SK-N-SH treated with all-trans-retinoic acid at 6 μM for 48 hours (cell line): ENCODE data around the gene MYO15B.

Source experiments
- ATAC-seq: fragments of 200-7000 bp; cut with Tn5 transposase; 3 replicates; pipeline ENCODE4 v1.9.1; 2020; ENCODE audit warnings: mild to moderate bottlenecking, moderate library complexity
- ARNTL ChIP-seq: fragments of 450-650 bp; formaldehyde crosslinking; IDR thresholded peaks from 2 replicates; pipeline ENCODE4 v1.5.0; 2020; ENCODE audit warnings: low read depth, mild to moderate bottlenecking, moderate library complexity, borderline replicate concordance
- BACH2 ChIP-seq: fragments of 250-450 bp; sonication (Bioruptor Pico); IDR thresholded peaks from 2 replicates; pipeline ENCODE4 v1.9.0; 2021; ENCODE audit warnings: mild to moderate bottlenecking, borderline replicate concordance
- CREB5 ChIP-seq: fragments of 250-450 bp; sonication (Bioruptor Pico); IDR thresholded peaks from 2 replicates; pipeline ENCODE4 v1.5.1; 2020; ENCODE audit warnings: low read depth, mild to moderate bottlenecking, moderate library complexity
- CSDC2 ChIP-seq: fragments of 250-450 bp; sonication (Bioruptor Pico); IDR thresholded peaks from 2 replicates; pipeline ENCODE4 v1.5.0; 2020; ENCODE audit warnings: mild to moderate bottlenecking, moderate library complexity
- CSRNP3 ChIP-seq: fragments of 250-450 bp; sonication (Bioruptor Pico); IDR thresholded peaks from 2 replicates; pipeline ENCODE4 v1.5.1; 2021; ENCODE audit warnings: mild to moderate bottlenecking, moderate library complexity
- ESRRG ChIP-seq: fragments of 250-450 bp; sonication (Bioruptor Pico); IDR thresholded peaks from 2 replicates; pipeline ENCODE4 v1.6.1; 2021; ENCODE audit warnings: mild to moderate bottlenecking
- GLIS3 ChIP-seq: fragments of 250-450 bp; sonication (Bioruptor Pico); IDR thresholded peaks from 2 replicates; pipeline ENCODE4 v1.5.0; 2020; ENCODE audit warnings: mild to moderate bottlenecking, moderate library complexity
- ISL1 ChIP-seq: fragments of 250-450 bp; sonication (Bioruptor Pico); IDR thresholded peaks from 2 replicates; pipeline ENCODE4 v2.1.2; 2022; ENCODE audit warnings: mild to moderate bottlenecking, moderate library complexity
- OSR1 ChIP-seq: fragments of 250-450 bp; sonication (Bioruptor Pico); IDR thresholded peaks from 2 replicates; pipeline ENCODE4 v1.8.0; 2022; ENCODE audit warnings: moderate library complexity, mild to moderate bottlenecking, inconsistent platforms
- PATZ1 ChIP-seq: fragments of 250-450 bp; sonication (Bioruptor Pico); IDR thresholded peaks from 2 replicates; pipeline ENCODE4 v1.8.0; 2020; ENCODE audit warnings: mild to moderate bottlenecking, moderate library complexity, borderline replicate concordance
- PPARA ChIP-seq: fragments of 250-450 bp; sonication (Bioruptor Pico); IDR thresholded peaks from 2 replicates; pipeline ENCODE4 v1.5.0; 2020; ENCODE audit warnings: mild to moderate bottlenecking, borderline replicate concordance
- RARB ChIP-seq: fragments of 250-450 bp; sonication (Bioruptor Pico); IDR thresholded peaks from 2 replicates; pipeline ENCODE4 v1.8.0; 2021; ENCODE audit warnings: mild to moderate bottlenecking, moderate library complexity
- TCF4 ChIP-seq: fragments of 250-450 bp; sonication (Bioruptor Pico); IDR thresholded peaks from 2 replicates; pipeline ENCODE4 v1.8.0; 2021; ENCODE audit warnings: mild to moderate bottlenecking, moderate library complexity, borderline replicate concordance
- TOX ChIP-seq: fragments of 250-450 bp; sonication (Bioruptor Pico); IDR thresholded peaks from 2 replicates; pipeline ENCODE4 v1.8.0; 2021; ENCODE audit warnings: mild to moderate bottlenecking, moderate library complexity, borderline replicate concordance
- TSHZ2 ChIP-seq: fragments of 250-450 bp; sonication (Bioruptor Pico); IDR thresholded peaks from 2 replicates; pipeline ENCODE4 v1.5.0; 2020; ENCODE audit warnings: mild to moderate bottlenecking, moderate library complexity
- ZC3H10 ChIP-seq: fragments of 250-450 bp; sonication (Bioruptor Pico); IDR thresholded peaks from 2 replicates; pipeline ENCODE4 v1.5.1; 2021; ENCODE audit warnings: mild to moderate bottlenecking, moderate library complexity
- ZFP3 ChIP-seq: fragments of 250-450 bp; sonication (Bioruptor Pico); IDR thresholded peaks from 2 replicates; pipeline ENCODE4 v1.5.0; 2020; ENCODE audit warnings: mild to moderate bottlenecking, moderate library complexity
- ZFP30 ChIP-seq: fragments of 450-650 bp; formaldehyde crosslinking; IDR thresholded peaks from 2 replicates; pipeline ENCODE4 v1.5.0; 2022; ENCODE audit warnings: mild to moderate bottlenecking, moderate library complexity
- ZNF565 ChIP-seq: fragments of 450-650 bp; formaldehyde crosslinking; conservative IDR thresholded peaks from 2 replicates; pipeline ENCODE4 v1.5.0; 2020; ENCODE audit warnings: low read depth, mild to moderate bottlenecking, moderate library complexity
- ZNF70 ChIP-seq: fragments of 450-650 bp; formaldehyde crosslinking; IDR thresholded peaks from 2 replicates; pipeline ENCODE4 v1.5.0; 2020; ENCODE audit warnings: mild to moderate bottlenecking, moderate library complexity
- TF ChIP-seq, protein P1 (sequence below): fragments of 250-450 bp; sonication (Bioruptor Pico); IDR thresholded peaks from 2 replicates; pipeline ENCODE4 v1.8.0; 2021; ENCODE audit warnings: low read depth, mild to moderate bottlenecking, moderate library complexity, borderline replicate concordance

Gene MYO15B

DNA sequence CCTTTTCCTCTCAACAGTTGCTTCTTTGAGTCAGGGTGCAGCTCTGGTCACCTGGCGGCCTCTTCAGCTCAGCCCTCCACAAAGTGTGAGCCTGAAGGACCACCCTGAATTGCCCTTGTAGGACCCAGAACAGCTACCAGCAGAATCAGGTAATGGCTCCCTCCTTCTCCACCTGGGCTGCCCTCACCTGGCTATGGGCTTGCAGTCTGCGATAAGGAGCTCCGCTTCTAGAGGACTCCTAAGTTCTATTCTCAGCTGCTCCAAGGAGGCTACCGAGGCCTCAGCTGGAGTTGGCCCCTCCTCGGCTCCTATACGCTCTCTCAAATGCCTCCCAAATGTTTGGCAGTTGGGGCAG lies 59.0 kb downstream of the MYO15B start:
- ATAC-seq: no peak

GRCh38 chr17:75647061-75647460 lies 59.5 kb downstream of the MYO15B start:
- no peak for ATAC-seq
- no peak for TF ChIP-seq TOX (CRISPR knock-in tag)
- no peak for TF ChIP-seq TSHZ2 (CRISPR knock-in tag)
- no peak for TF ChIP-seq ZFP30 (CRISPR knock-in tag)
- TF ChIP-seq PATZ1: no peak
- TF ChIP-seq CREB5 (CRISPR knock-in tag): no peak
- TF ChIP-seq OSR1 (CRISPR knock-in tag): no peak
- TF ChIP-seq ZNF565 (CRISPR knock-in tag): no peak
- TF ChIP-seq RARB: no peak
- no peak for TF ChIP-seq ZNF70 (CRISPR knock-in tag)
- TF ChIP-seq, protein P1, sequence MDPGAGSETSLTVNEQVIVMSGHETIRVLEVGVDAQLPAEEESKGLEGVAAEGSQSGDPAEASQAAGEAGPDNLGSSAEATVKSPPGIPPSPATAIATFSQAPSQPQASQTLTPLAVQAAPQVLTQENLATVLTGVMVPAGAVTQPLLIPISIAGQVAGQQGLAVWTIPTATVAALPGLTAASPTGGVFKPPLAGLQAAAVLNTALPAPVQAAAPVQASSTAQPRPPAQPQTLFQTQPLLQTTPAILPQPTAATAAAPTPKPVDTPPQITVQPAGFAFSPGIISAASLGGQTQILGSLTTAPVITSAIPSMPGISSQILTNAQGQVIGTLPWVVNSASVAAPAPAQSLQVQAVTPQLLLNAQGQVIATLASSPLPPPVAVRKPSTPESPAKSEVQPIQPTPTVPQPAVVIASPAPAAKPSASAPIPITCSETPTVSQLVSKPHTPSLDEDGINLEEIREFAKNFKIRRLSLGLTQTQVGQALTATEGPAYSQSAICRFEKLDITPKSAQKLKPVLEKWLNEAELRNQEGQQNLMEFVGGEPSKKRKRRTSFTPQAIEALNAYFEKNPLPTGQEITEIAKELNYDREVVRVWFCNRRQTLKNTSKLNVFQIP (CRISPR knock-in tag): no peak
- no peak for TF ChIP-seq ARNTL
- no peak for TF ChIP-seq TCF4
- no peak for TF ChIP-seq BACH2
- no peak for TF ChIP-seq ZC3H10 (CRISPR knock-in tag)
- TF ChIP-seq PPARA (CRISPR knock-in tag): no peak

More for the DNA sequence above, 59.0 kb downstream of the MYO15B start:
- TF ChIP-seq PATZ1 (no peak), ZFP3 (no peak), ZC3H10 (CRISPR knock-in tag) (no peak), ARNTL (no peak)

DNA sequence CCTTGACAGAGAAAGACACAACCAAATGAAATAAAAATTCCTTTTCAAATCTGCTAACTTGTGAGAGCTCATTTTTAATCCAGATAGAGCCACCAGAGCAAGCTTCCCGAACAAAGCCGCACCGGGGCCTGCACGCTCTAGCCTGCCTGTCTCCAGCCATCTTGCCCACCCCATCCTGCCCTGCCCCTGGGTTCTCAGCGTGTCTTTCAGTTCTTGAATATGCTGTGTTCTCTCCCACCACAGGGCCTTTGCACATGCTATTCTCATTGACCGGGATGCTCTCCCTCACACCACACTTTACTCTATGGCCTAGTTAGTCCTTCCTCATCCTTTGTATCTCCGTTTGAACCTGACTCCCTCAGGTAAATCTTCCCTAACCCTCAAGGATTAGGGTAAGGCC lies 60.3 kb downstream of the MYO15B start:
- ATAC-seq: no peak
- no peak for TF ChIP-seq ESRRG (CRISPR knock-in tag)
- TF ChIP-seq ZC3H10 (CRISPR knock-in tag): no peak
- TF ChIP-seq ZFP3: no peak
- no peak for TF ChIP-seq GLIS3
- TF ChIP-seq RARB: no peak
- TF ChIP-seq ARNTL: no peak
- TF ChIP-seq, protein P1 (CRISPR knock-in tag): no peak
- TF ChIP-seq PPARA (CRISPR knock-in tag): no peak
- TF ChIP-seq CSRNP3 (CRISPR knock-in tag): no peak
- no peak for TF ChIP-seq ISL1 (CRISPR knock-in tag)
- no peak for TF ChIP-seq TOX (CRISPR knock-in tag)
- no peak for TF ChIP-seq ZFP30 (CRISPR knock-in tag)
- no peak for TF ChIP-seq ZNF70 (CRISPR knock-in tag)
- no peak for TF ChIP-seq ZNF565 (CRISPR knock-in tag)
- no peak for TF ChIP-seq PATZ1
- TF ChIP-seq CSDC2 (CRISPR knock-in tag): no peak
- TF ChIP-seq BACH2: no peak
